ENCODE measurements around the gene NPFFR2.
A peak's percentile ranks its signal among the peaks of the same experiment; 100 is the strongest.
"Not testable (repeated sequence)": the region's sequence is repeated elsewhere in the genome, so short reads cannot be mapped to it uniquely, and the experiment has no call there.

Gene NPFFR2

DNA sequence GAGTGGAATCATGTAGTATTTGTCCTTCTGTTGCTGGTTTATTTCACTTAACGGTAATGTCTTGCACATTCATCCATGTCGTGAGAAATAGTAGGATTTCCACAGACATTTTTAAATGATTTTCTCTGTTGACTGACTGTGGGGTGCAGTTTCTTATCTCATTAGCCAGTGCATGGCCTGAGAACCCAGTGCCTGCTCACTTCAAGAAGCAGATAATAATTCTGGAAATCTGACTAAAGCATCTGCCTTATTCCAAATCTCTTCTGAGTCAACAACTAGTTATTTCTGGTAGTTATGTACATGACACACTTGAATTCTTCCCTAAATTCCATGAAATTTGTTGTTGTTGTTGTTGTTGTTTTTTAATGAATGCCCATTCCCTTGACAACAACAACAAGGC is 77.6 kb downstream of the NPFFR2 start:
- H3K36me3 ChIP-seq, result no peaks in the 10 kb centered on the region
- H3K4me1 ChIP-seq, result peaks cover 0 to 35% (median 0%) of the 10 kb centered on the region in 10 experiments; a peak in 6 of 20 replicates
- no peak overlapping the region for H3K4me3 ChIP-seq
- H3K4me2 ChIP-seq, result peak overlapping the region in 2 of 11 experiments; percentile 7 to 21; a peak in 2 of 22 replicates
- no peaks in the 10 kb centered on the region for H4K20me1 ChIP-seq
- TF ChIP-seq Cebpa-rat (IDR thresholded peaks at IDR 0.05), result no peak
- no peaks in the 10 kb centered on the region for H3K9me3 ChIP-seq (replicated peaks in 1 of 11)
- peak overlapping the region in 1 of 11 experiments; percentile 39; a peak in 1 of 22 replicates for H3K27ac ChIP-seq
- H3K9ac ChIP-seq, result no peak overlapping the region
- no peaks in the 10 kb centered on the region for H3K27me3 ChIP-seq

DNA sequence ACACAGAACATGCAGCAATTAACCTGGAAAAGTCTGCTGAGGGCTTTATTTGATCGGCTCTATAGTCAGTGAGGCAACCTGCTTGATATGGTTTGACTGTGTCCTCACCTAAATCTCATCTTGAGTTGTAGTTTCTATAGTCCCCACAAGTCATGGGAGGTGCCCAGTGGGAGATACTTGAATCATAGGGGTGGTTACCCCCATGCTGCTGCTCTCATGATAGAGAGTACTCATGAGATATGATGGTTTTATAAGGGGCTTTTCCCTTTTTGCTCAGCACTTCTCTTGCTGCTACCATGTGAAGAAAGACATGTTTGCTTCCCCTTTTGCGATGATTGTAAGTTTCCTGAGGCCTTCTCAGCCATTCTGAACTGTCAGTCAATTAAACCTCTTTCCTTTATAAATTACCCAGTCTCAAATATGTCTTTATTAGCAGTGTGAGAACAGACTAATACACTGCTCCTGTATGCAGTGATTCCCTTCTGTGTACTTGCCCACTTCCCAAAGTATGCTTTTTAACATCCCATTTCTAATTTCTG is 78.2 kb downstream of the NPFFR2 start:
- H3K4me2 ChIP-seq, result peak overlapping the region in 2 of 11 experiments; percentile 7 to 21; a peak in 2 of 22 replicates

DNA sequence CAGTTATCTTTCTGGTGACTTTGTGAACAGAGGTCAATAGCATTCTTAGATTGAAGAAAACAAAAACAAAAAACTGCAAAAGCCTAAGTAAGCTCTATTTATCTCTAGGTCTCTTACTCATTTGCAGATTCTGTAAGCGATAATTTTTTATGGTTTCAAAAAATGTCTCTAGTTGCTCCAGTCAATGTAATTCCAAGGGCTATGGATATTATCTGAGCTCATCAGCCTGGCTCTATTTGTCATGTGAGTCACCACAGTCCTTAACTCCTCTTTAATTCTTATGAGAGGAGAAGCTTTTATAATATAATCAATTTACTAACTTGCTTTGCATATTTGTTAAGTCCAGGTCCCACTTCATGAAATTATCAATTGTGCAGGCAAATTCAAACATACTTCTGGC is 79.1 kb downstream of the NPFFR2 start:
- Histone ChIP-seq H3K4me1 (peaks cover 0 to 35% (median 0%) of the 10 kb centered on the region in 10 experiments; a peak in 6 of 20 replicates), H3K9me3 (replicated peaks in 1 of 11) (no peaks in the 10 kb centered on the region), H4K20me1 (no peaks in the 10 kb centered on the region), H3K9ac (no peak overlapping the region), H3K4me2 (peak overlapping the region in 2 of 11 experiments; percentile 35 to 76; a peak in 2 of 22 replicates), H3K27ac (peak overlapping the region in 1 of 11 experiments; percentile 39; a peak in 1 of 22 replicates), H3K36me3 (no peaks in the 10 kb centered on the region), H3K4me3 (no peak overlapping the region), H3K27me3 (no peaks in the 10 kb centered on the region)
- TF ChIP-seq Cebpa-rat (IDR thresholded peaks at IDR 0.05), result no peak

More for the DNA sequence above, 78.2 kb downstream of the NPFFR2 start:
- no peaks in the 10 kb centered on the region for H3K9me3 ChIP-seq (replicated peaks in 1 of 11)
- no peak overlapping the region for H3K9ac ChIP-seq
- no peak for TF ChIP-seq Cebpa-rat (IDR thresholded peaks at IDR 0.05)
- H3K27me3 ChIP-seq, result no peaks in the 10 kb centered on the region
- H3K36me3 ChIP-seq, result no peaks in the 10 kb centered on the region
- H3K4me1 ChIP-seq, result peaks cover 0 to 35% (median 0%) of the 10 kb centered on the region in 10 experiments; a peak in 6 of 20 replicates
- H3K4me3 ChIP-seq, result no peak overlapping the region
- H4K20me1 ChIP-seq, result no peaks in the 10 kb centered on the region
- peak overlapping the region in 1 of 11 experiments; percentile 39; a peak in 1 of 22 replicates for H3K27ac ChIP-seq

DNA sequence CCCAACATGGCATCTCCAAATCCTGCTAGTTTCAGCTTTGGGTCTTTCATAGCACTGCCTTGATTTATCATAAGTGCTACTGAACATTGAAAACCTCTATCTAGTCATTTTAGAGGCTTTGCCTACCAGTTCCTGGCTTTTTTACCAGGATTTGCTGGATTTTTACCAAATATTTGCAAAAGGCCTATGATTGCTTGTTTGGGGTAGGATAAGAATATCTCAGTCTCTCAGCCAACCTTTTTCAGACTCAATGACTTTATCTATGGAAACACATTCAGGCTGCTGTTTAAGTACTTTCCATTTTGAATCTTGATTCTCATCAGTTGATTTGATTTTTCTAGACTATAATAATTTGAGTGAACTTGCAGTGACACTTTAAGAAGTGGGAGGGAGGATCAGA is 80.1 kb downstream of the NPFFR2 start:
- no peak overlapping the region for H3K9ac ChIP-seq

DNA sequence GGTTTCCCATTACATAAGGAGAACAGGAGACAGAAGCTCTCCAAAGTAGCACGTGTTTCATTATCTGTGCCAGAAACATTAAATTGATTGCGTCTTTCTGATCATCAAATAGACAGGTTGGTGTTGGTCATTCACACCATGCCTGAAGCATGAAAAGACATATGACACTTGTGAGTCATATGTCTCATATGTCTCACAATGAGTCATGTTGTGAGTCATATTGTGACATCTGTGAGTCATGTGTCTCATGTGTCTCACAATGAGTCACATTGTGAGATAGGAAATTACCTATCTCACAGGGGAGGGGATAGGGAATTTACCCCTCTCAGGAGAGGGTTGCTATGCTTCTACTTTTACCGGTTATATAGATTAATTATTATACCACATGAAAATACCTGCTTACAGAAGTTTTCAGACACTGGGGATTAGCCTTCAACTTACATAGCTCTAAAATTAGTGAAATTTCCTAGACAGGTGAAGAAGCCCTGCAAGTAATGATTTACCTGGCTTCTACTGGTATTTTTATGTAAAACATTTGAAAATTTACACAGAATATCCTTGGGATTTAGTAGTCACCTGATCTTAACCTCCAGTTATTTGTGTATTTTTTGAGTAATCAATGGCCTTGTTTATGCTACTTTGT is 80.8 kb downstream of the NPFFR2 start:
- Histone ChIP-seq H3K4me1 (peaks cover 0 to 35% (median 0%) of the 10 kb centered on the region in 10 experiments; a peak in 6 of 20 replicates), H3K9ac (no peak overlapping the region), H3K4me3 (no peak overlapping the region), H3K27me3 (no peaks in the 10 kb centered on the region), H3K9me3 (replicated peaks in 1 of 11) (no peaks in the 10 kb centered on the region), H4K20me1 (no peaks in the 10 kb centered on the region), H3K27ac (peak overlapping the region in 2 of 11 experiments; percentile 26 to 46; a peak in 3 of 22 replicates), H3K36me3 (no peaks in the 10 kb centered on the region), H3K4me2 (peak overlapping the region in 2 of 11 experiments; percentile 28 to 76; a peak in 2 of 22 replicates)
- no peak for TF ChIP-seq Cebpa-rat (IDR thresholded peaks at IDR 0.05)

More for the DNA sequence above, 80.1 kb downstream of the NPFFR2 start:
- H3K27me3 ChIP-seq, result no peaks in the 10 kb centered on the region
- peak overlapping the region in 2 of 11 experiments; percentile 26 to 46; a peak in 3 of 22 replicates for H3K27ac ChIP-seq
- H3K9me3 ChIP-seq (replicated peaks in 1 of 11), result no peaks in the 10 kb centered on the region
- H3K4me3 ChIP-seq, result no peak overlapping the region
- no peak for TF ChIP-seq Cebpa-rat (IDR thresholded peaks at IDR 0.05)
- H3K4me2 ChIP-seq, result peak overlapping the region in 3 of 11 experiments; percentile 34 to 76 (median 35); a peak in 6 of 22 replicates
- no peaks in the 10 kb centered on the region for H3K36me3 ChIP-seq
- no peaks in the 10 kb centered on the region for H4K20me1 ChIP-seq
- H3K4me1 ChIP-seq, result peaks cover 0 to 35% (median 0%) of the 10 kb centered on the region in 10 experiments; a peak in 6 of 20 replicates

DNA sequence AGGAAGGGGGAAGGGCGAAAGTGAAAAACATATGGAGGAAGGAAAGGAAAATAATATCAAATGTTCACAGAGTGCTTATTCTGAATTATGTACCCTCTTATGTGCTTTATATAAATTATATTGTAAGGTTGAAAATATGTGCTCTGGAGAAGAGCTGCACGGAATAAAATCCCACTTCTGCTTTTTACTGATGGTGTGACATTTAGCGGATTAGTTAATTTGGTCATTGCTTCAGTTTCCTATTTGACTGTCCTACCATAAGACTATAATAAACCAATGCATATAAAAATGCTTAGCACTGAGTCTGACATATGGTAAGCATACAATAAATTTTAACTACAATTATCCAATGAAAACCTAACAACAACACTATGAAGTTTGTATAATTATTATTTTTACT is 86.2 kb downstream of the NPFFR2 start:
- no peaks in the 10 kb centered on the region for H3K4me1 ChIP-seq
- H3K4me3 ChIP-seq, result no peak overlapping the region
- TF ChIP-seq Cebpa-rat (IDR thresholded peaks at IDR 0.05), result no peak
- H3K36me3 ChIP-seq, result no peaks in the 10 kb centered on the region
- no peaks in the 10 kb centered on the region for H4K20me1 ChIP-seq
- no peak overlapping the region for H3K9ac ChIP-seq
- no peaks in the 10 kb centered on the region for H3K27me3 ChIP-seq
- no peak overlapping the region for H3K27ac ChIP-seq
- no peak overlapping the region for H3K4me2 ChIP-seq
- no peaks in the 10 kb centered on the region for H3K9me3 ChIP-seq (replicated peaks in 1 of 11)

DNA sequence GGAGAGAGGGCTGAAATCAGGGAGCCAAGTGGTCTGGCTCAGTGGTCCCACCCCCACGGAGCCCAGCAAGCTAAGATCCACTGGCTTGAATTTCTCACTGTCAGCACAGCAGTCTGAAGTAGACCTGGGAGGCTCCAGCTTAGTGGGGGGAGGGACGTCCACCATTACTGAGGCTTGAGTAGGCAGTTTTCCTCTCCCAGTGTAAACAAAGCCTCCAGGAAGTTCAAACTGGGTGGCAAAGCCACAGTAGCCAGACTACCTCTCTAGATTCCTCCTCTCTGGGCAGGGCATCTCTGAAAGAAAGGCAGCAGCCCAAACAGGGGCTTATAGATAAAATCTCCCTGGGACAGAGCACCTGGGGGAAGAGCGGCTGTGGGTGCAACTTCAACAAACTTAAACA is 88.1 kb downstream of the NPFFR2 start:
- no peak overlapping the region for H3K4me3 ChIP-seq
- H3K27me3 ChIP-seq, result no peaks in the 10 kb centered on the region
- no peak overlapping the region for H3K4me2 ChIP-seq
- no peaks in the 10 kb centered on the region for H3K36me3 ChIP-seq
- H3K9ac ChIP-seq, result no peak overlapping the region
- no peaks in the 10 kb centered on the region for H4K20me1 ChIP-seq
- no peak overlapping the region for H3K27ac ChIP-seq
- no peak for TF ChIP-seq Cebpa-rat (IDR thresholded peaks at IDR 0.05)
- H3K9me3 ChIP-seq (replicated peaks in 1 of 11), result no peaks in the 10 kb centered on the region
- H3K4me1 ChIP-seq, result no peaks in the 10 kb centered on the region

DNA sequence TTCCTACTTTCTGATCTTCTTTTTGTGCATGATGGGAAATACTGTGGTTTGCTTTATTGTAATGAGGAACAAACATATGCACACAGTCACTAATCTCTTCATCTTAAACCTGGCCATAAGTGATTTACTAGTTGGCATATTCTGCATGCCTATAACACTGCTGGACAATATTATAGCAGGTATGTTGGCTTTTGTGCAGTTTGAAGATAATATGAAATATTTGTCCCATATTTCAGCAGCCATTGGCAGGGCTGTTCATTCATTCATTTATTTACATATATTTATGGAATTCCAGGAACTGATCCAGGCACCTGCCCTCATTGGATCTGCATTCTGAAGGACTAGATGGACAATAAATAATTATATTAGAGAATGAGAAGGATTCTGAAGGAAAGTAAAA is 96.9 kb downstream of the NPFFR2 start:
- TF ChIP-seq Cebpa-rat (IDR thresholded peaks at IDR 0.05), result no peak
- no peak overlapping the region for H3K27ac ChIP-seq
- H3K27me3 ChIP-seq, result no peaks in the 10 kb centered on the region
- H4K20me1 ChIP-seq, result no peaks in the 10 kb centered on the region
- no peaks in the 10 kb centered on the region for H3K4me1 ChIP-seq
- H3K4me3 ChIP-seq, result no peak overlapping the region
- H3K4me2 ChIP-seq, result no peak overlapping the region
- H3K9me3 ChIP-seq (replicated peaks in 1 of 11), result no peaks in the 10 kb centered on the region
- H3K36me3 ChIP-seq, result no peaks in the 10 kb centered on the region
- no peak overlapping the region for H3K9ac ChIP-seq

DNA sequence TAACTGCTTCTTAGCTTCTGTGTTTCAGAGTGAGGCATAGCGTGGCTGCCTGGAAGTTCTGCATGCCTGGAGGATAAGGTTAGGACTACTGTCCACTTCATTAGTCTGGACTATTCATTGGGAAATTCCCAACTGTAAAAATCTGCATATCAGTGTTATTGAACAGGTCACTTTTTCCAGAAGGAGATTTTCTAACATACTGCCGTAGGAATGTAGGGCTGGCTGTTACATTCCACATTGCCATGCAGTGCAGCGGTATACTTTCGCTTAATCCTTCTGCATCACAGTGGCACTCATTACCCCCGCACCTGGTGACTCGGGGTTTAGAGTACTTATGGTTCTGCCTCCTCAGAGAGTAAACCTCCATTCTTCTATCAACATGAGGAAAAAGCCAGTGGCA is 104.6 kb downstream of the NPFFR2 start:
- no peak overlapping the region for H3K27ac ChIP-seq
- no peaks in the 10 kb centered on the region for H4K20me1 ChIP-seq
- H3K4me2 ChIP-seq, result no peak overlapping the region
- H3K4me1 ChIP-seq, result no peaks in the 10 kb centered on the region
- H3K36me3 ChIP-seq, result no peaks in the 10 kb centered on the region
- H3K4me3 ChIP-seq, result no peak overlapping the region
- no peak for TF ChIP-seq Cebpa-rat (IDR thresholded peaks at IDR 0.05)
- no peaks in the 10 kb centered on the region for H3K27me3 ChIP-seq
- no peak overlapping the region for H3K9ac ChIP-seq
- peaks cover 0 to 5% (median 0%) of the 10 kb centered on the region in 11 experiments; a peak in 1 of 22 replicates for H3K9me3 ChIP-seq (replicated peaks in 1 of 11)

DNA sequence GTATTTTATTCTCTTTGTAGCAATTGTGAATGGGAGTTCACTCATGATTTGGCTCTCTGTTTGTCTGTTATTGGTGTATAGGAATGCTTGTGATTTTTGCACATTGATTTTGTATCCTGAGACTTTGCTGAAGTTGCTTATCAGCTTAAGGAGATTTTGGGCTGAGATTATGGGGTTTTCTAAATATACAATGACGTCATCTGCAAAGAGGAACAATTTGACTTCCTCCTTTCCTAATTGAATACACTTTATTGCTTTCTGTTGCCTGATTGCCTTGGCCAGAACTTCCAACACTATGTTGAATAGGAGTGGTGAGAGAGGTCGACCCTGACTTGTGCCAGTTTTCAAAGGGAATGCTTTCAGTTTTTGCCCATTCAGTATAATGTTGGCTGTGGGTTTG is 108.2 kb downstream of the NPFFR2 start:
- not testable (repeated sequence) for H3K4me1 ChIP-seq; H3K4me3 ChIP-seq; H4K20me1 ChIP-seq; H3K36me3 ChIP-seq; H3K4me2 ChIP-seq; H3K9me3 ChIP-seq (replicated peaks in 1 of 11); H3K27me3 ChIP-seq; H3K9ac ChIP-seq; H3K27ac ChIP-seq

Data from BLaER1 treated with 17β-estradiol and CSF1 and Interleukin-3, amounts not matched to agents 10 nM and 100 nM (cell line).